NCI-H460 (cell line): Measurements from ENCODE around the gene LMNTD1. TPM values are rescaled to one million over a fixed set of nuclear protein-coding genes. Genes with fewer than 3 reads are reported as not detected.
"Not testable (repeated sequence)": the region's sequence is repeated elsewhere in the genome, so short reads cannot be mapped to it uniquely, and the experiment has no call there.

Source experiments
- DNase-seq: peaks from one replicate; pipeline ENCODE4 v3.0.0-alpha.2; 2016; ENCODE audit warnings: low read depth; ENCODE audit errors: extremely low read depth
- small RNA-seq, 2 experiments: library from RNA; depleted of rRNA; stranded (forward); fragments of <200 nt; gene quantifications; one replicate each; pipeline ENCODE3, GENCODE V24; 2014
- total RNA-seq: library from RNA; depleted of rRNA; stranded (reverse); fragments of >200 nt; shearing (Covaris generic); gene quantifications from 2 replicates; pipeline ENCODE4 v1.2.3, GENCODE V29; 2014

The LMNTD1 gene
- total RNA-seq, 1 experiment from 2014 or later, result 0.15 TPM

GRCh38 chr12:25436206-25437030 is 116.7 kb downstream of the LMNTD1 start:
- peak; percentile 74 for DNase-seq

- no peak for DNase-seq
Measured at GRCh38 chr12:25435431-25435830, 117.7 kb downstream of the LMNTD1 start.

- no peak for DNase-seq
Measured at GRCh38 chr12:25434515-25434914, 118.6 kb downstream of the LMNTD1 start.

- DNase-seq, result no peak
Measured at GRCh38 chr12:25433581-25434325, 119.3 kb downstream of the LMNTD1 start.

- DNase-seq, result no peak
Measured at GRCh38 chr12:25433024-25433423, 120.1 kb downstream of the LMNTD1 start.

GRCh38 chr12:25427337-25428249 is 125.5 kb downstream of the LMNTD1 start:
- DNase-seq, result no peak

- not testable (repeated sequence) for DNase-seq
Measured at GRCh38 chr12:25426821-25427220, 126.3 kb downstream of the LMNTD1 start.

Small RNAs within 50 kb of the gene (small RNA-seq; reads per million reads assigned to genes)
- 0 reads per million in 2 experiments for gene TUBB4BP1
